ENCODE measurements around the gene SLC35E1. TPM values are rescaled to one million over a fixed set of nuclear protein-coding genes. Genes with fewer than 3 reads are reported as not detected.

The SLC35E1 gene
- total RNA-seq, 1 experiment from 2014 or later, result 52.6 TPM

DNA sequence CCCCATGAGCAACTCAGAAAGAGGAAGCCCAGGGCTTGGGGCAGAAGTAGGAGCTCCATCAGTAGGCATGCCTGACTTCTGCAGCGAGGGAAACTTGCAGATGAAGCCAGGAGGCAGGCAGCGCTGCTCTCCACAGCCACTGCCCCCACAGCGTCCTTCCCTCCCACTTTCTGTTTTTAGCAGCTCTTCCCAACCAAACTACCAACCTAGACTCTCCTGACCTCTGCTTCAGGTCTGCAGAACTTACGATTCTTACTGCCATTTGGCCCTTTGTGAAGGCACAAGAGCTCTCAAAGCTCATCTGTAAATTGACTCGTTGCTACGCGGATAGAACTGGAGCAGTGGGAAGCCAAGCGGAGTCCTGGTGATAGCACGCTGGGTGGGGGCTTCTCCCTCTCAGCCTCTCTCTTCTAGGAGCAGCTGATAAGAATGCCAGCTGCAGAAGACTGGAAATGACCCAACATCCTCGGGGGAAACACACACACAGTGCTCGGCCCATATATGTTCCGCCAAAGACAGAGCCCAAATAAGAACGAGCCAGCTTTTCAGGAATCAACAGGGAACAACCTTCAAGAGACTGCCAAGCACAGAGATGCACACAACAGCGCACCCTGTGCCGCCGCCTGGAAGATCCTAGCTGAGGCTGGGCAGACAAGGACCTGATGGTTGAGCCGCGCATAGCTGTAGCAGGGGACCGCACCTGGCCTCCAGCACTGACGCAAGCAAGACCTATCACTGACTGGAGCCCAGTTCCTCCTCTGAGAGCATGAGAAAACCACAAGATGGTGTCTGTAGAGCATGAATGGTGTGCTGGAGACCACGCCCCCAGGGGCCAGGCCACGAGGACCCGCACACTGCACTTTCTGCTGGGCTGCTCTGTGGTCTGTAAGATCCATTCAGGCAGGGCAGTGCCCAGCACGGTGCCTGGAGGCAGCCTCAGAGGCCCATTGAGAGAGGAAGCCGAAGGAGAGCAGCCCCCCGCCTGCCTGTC, 15.9 kb upstream of the SLC35E1 start:
- Histone ChIP-seq H3K9me2 (replicated peaks; ENCODE audit: low read length) (no peaks in the 10 kb centered on the region), H3K79me2 (ENCODE audit: low read length) (peaks cover 98% of the 10 kb centered on the region), H3K4me2 (ENCODE audit: low read length) (no peak overlapping the region), H3K4me3 (ENCODE audit: low read length) (no peak overlapping the region), H3K36me3 (ENCODE audit: low read depth, low read length) (no peaks in the 10 kb centered on the region), H3K9me3 (ENCODE audit: low read length) (no peaks in the 10 kb centered on the region), H2AFZ (ENCODE audit: low read length) (no peak overlapping the region), H3F3A (ENCODE audit: low read length, unreplicated experiment) (no peaks in the 10 kb centered on the region), H3K27me3 (ENCODE audit: low read length) (no peaks in the 10 kb centered on the region), H3K27ac (ENCODE audit: low read length) (no peak overlapping the region), H3K4me1 (ENCODE audit: insufficient read depth, low read length) (peaks cover 20% of the 10 kb centered on the region), H3K9ac (ENCODE audit: low read length) (no peak overlapping the region), H4K20me1 (ENCODE audit: low read length) (peaks cover 48% of the 10 kb centered on the region)
- no peak for DNase-seq
- intact Hi-C loops (cut with micrococcal nuclease), result no loop called here
- no TSS peak for BruUV-seq (replicated peaks)
- POLR2A ChIA-PET (ENCODE audit: unreplicated experiment), result no interaction called here
- TF ChIP-seq EZH2phosphoT487 (IDR thresholded peaks at IDR 0.05; ENCODE audit: borderline replicate concordance, low read length), result no peak
- TF ChIP-seq EZH2 (IDR thresholded peaks at IDR 0.05; ENCODE audit: low read length, unreplicated experiment), result no peak
- TF ChIP-seq, protein P1, sequence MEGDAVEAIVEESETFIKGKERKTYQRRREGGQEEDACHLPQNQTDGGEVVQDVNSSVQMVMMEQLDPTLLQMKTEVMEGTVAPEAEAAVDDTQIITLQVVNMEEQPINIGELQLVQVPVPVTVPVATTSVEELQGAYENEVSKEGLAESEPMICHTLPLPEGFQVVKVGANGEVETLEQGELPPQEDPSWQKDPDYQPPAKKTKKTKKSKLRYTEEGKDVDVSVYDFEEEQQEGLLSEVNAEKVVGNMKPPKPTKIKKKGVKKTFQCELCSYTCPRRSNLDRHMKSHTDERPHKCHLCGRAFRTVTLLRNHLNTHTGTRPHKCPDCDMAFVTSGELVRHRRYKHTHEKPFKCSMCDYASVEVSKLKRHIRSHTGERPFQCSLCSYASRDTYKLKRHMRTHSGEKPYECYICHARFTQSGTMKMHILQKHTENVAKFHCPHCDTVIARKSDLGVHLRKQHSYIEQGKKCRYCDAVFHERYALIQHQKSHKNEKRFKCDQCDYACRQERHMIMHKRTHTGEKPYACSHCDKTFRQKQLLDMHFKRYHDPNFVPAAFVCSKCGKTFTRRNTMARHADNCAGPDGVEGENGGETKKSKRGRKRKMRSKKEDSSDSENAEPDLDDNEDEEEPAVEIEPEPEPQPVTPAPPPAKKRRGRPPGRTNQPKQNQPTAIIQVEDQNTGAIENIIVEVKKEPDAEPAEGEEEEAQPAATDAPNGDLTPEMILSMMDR (conservative IDR thresholded peaks at IDR 0.05; ENCODE audit: low read depth, low read length), result no peak
- CTCF ChIA-PET, result no interaction called here
- no peak for ATAC-seq

DNA sequence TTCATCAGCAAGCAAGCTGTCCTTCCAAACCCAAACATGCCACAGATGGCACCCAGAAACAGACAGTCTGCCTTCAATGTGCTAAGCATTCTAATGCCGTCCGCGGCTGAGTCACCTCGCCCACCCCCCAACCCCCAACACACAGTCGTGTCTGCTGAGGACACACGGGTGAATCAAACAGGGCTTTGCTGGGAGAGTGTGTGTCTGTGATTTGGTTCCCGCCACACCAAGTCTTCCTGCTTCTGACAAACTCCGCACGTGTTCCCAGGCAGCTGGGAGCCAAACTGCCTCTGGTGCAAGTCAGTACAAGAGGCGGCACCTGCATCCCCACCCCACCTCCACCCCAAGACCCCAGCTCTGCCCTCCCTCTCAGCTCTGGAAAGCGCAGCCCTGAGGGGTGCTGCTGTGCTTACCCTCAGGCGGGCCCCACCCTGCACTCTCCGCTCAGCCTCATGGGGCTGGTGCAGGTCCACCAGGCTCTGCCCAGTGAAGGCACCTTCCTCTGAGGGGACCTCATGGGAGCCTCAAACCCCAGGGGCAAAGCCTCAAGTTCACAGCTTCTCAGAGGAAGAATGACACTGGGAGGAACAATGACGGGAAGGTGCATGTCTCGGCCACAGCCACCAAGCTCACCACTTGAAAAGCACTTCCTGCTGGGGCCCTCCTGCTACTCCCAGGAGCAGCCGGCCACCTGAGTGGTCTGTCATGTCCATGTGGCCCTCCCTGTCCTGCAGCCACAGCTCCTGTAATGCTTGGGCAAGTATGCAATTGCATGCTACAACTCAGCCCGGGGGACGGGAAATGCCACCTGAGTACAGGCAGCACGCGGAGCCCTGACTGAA, 15.0 kb upstream of the SLC35E1 start:
- no peak overlapping the region for H2AFZ ChIP-seq (ENCODE audit: low read length)
- peaks cover 98% of the 10 kb centered on the region for H3K79me2 ChIP-seq (ENCODE audit: low read length)
- ChIA-PET POLR2A (ENCODE audit: unreplicated experiment) (no interaction called here), CTCF (no interaction called here)
- peaks cover 40% of the 10 kb centered on the region for H4K20me1 ChIP-seq (ENCODE audit: low read length)
- H3F3A ChIP-seq (ENCODE audit: low read length, unreplicated experiment), result no peaks in the 10 kb centered on the region
- intact Hi-C loops (cut with micrococcal nuclease), result no loop called here
- no TSS peak for BruUV-seq (replicated peaks)
- no peak for TF ChIP-seq EZH2phosphoT487 (IDR thresholded peaks at IDR 0.05; ENCODE audit: borderline replicate concordance, low read length)
- no peak for TF ChIP-seq EZH2 (IDR thresholded peaks at IDR 0.05; ENCODE audit: low read length, unreplicated experiment)
- TF ChIP-seq, protein P1 (conservative IDR thresholded peaks at IDR 0.05; ENCODE audit: low read depth, low read length), result no peak
- no peak overlapping the region for H3K9ac ChIP-seq (ENCODE audit: low read length)
- H3K4me1 ChIP-seq (ENCODE audit: insufficient read depth, low read length), result peaks cover 17% of the 10 kb centered on the region
- H3K36me3 ChIP-seq (ENCODE audit: low read depth, low read length), result no peaks in the 10 kb centered on the region
- H3K9me3 ChIP-seq (ENCODE audit: low read length), result no peaks in the 10 kb centered on the region
- H3K9me2 ChIP-seq (replicated peaks; ENCODE audit: low read length), result no peaks in the 10 kb centered on the region
- H3K27ac ChIP-seq (ENCODE audit: low read length), result no peak overlapping the region
- no peak overlapping the region for H3K4me2 ChIP-seq (ENCODE audit: low read length)
- DNase-seq (no peak), ATAC-seq (no peak)
- no peaks in the 10 kb centered on the region for H3K27me3 ChIP-seq (ENCODE audit: low read length)
- no peak overlapping the region for H3K4me3 ChIP-seq (ENCODE audit: low read length)

Data from PC-3 (cell line).